Gastrocnemius medialis (tissue), 4 donors: ENCODE measurements around the gene FAM177A1. TPM values are rescaled to one million over a fixed set of nuclear protein-coding genes. Genes with fewer than 3 reads are reported as not detected.

Source experiments
- ATAC-seq, 2 donors: fragments of 150-250 bp; one replicate each; pipeline ENCODE4 v1.9.1; 2016
- DNase-seq, 2 donors: peaks; one replicate each; pipeline ENCODE4 v3.0.0-alpha.2; 2019
- H3K27ac ChIP-seq, 4 donors: fragments of 200-600 bp; sonication (generic); 1 replicate in 1 of 4; 2 replicates in 3 of 4; pipeline ENCODE4 v1.5.1; 2016 to 2018; ENCODE audit warnings: mild to moderate bottlenecking in 2 of 4, moderate library complexity in 1 of 4
- H3K27me3 ChIP-seq, 3 donors: fragments of 200-600 bp; sonication (generic) in 2 of 3; 1 replicate in 1 of 3; 2 replicates in 2 of 3; pipeline versions ENCODE4 v1.5.1 to v1.6.0; 2016 to 2019; ENCODE audit warnings: mild to moderate bottlenecking in 1 of 3, moderate library complexity in 1 of 3
- H3K36me3 ChIP-seq, 2 donors: fragments of 200-600 bp; sonication (generic) in 1 of 2; one replicate each; pipeline ENCODE4 v1.5.1; 2017 to 2018
- H3K4me1 ChIP-seq, 2 donors: fragments of 200-600 bp; sonication (generic) in 1 of 2; one replicate each; pipeline ENCODE4 v1.5.1; 2016 to 2017; ENCODE audit warnings: mild to moderate bottlenecking in 2 of 2
- H3K4me3 ChIP-seq, 4 donors: fragments of 200-600 bp; sonication (generic) in 3 of 4; 1 replicate in 1 of 4; 2 replicates in 3 of 4; pipeline ENCODE4 v1.5.1; 2016 to 2019; ENCODE audit warnings: mild to moderate bottlenecking in 2 of 4
- H3K9me3 ChIP-seq, 3 donors: fragments of 200-600 bp; sonication (generic) in 2 of 3; 1 replicate in 1 of 3; 2 replicates in 2 of 3; pipeline ENCODE4 v1.5.1; 2016 to 2019
- CTCF ChIP-seq, 5 experiments: fragments of 450-650 bp in 3 of 5; fragments of 200-600 bp in 2 of 5; sonication (generic) in 2 of 5; IDR thresholded peaks in 4 of 5; conservative IDR thresholded peaks in 1 of 5; 1 replicate in 4 of 5; 2 replicates in 1 of 5; pipeline ENCODE4 v1.5.1; 2016 to 2019; ENCODE audit warnings: antibody characterized with exemption in 5 of 5, mild to moderate bottlenecking in 3 of 5, moderate library complexity in 3 of 5
- POLR2A ChIP-seq, 2 donors: fragments of 450-650 bp; IDR thresholded peaks; one replicate each; pipeline ENCODE4 v1.6.1; 2017; ENCODE audit warnings: antibody characterized with exemption in 2 of 2, mild to moderate bottlenecking in 2 of 2, moderate library complexity in 2 of 2
- in situ Hi-C, 4 donors: fragments of 200-750 bp; cut with MboI; loops; one replicate each; pipeline versions ENCODE4 v1.15.0 to v1.8.0; 2017; ENCODE audit warnings: low sequenced_read_pairs in 4 of 4
- intact Hi-C: fragments of 100-400 bp; cut with DNase I; formaldehyde crosslinking; loops from one replicate; pipeline ENCODE4 v1.15.1; 2023; ENCODE audit warnings: low total_unique reads
- total RNA-seq, 4 donors: library from RNA; depleted of rRNA; stranded (reverse); fragments of >200 nt; gene quantifications; one replicate each; pipeline versions ENCODE4 v1.1.0 to v1.2.3, GENCODE V29; 2016

FAM177A1 gene
- total RNA-seq, 4 donors from 2014 or later: 13.5 to 35.8 (median 21.8) TPM

- intact Hi-C loops (no loop called here), in situ Hi-C loops (no loop called here)
- H3K36me3 ChIP-seq: peaks cover 0 to 20% of the 10 kb centered on the region in 2 donors
- TF ChIP-seq POLR2A (IDR thresholded peaks at IDR 0.05) (no peak), CTCF (IDR thresholded peaks at IDR 0.05 in 4 of 5, conservative IDR thresholded peaks at IDR 0.05 in 1 of 5) (no peak)
- no peaks in the 10 kb centered on the region for H3K9me3 ChIP-seq
- DNase-seq (no peak), ATAC-seq (no peak)
- no peak overlapping the region for H3K4me3 ChIP-seq
- no peaks in the 10 kb centered on the region for H3K27me3 ChIP-seq
- H3K4me1 ChIP-seq: no peaks in the 10 kb centered on the region
- H3K27ac ChIP-seq: no peak overlapping the region
Measured at GRCh38 chr14:35068238-35069012, 22.4 kb downstream of the FAM177A1 start.

GRCh38 chr14:35072226-35072625 is 26.2 kb downstream of the FAM177A1 start:
- in situ Hi-C loops (no loop called here), intact Hi-C loops (no loop called here)
- Histone ChIP-seq H3K27me3 (no peaks in the 10 kb centered on the region), H3K4me3 (no peak overlapping the region), H3K4me1 (no peaks in the 10 kb centered on the region), H3K36me3 (peaks cover 0 to 23% of the 10 kb centered on the region in 2 donors), H3K9me3 (no peaks in the 10 kb centered on the region), H3K27ac (no peak overlapping the region)
- DNase-seq (no peak), ATAC-seq (no peak)
- TF ChIP-seq CTCF (IDR thresholded peaks at IDR 0.05 in 4 of 5, conservative IDR thresholded peaks at IDR 0.05 in 1 of 5): no peak
- no peak for TF ChIP-seq POLR2A (IDR thresholded peaks at IDR 0.05)

- Histone ChIP-seq H3K27ac (no peak overlapping the region), H3K9me3 (no peaks in the 10 kb centered on the region), H3K36me3 (peaks cover 0 to 32% of the 10 kb centered on the region in 2 donors), H3K4me1 (no peaks in the 10 kb centered on the region), H3K27me3 (no peaks in the 10 kb centered on the region), H3K4me3 (no peak overlapping the region)
- intact Hi-C loops: no loop called here
- in situ Hi-C loops: no loop called here
- ATAC-seq (no peak), DNase-seq (no peak)
- TF ChIP-seq CTCF (IDR thresholded peaks at IDR 0.05 in 4 of 5, conservative IDR thresholded peaks at IDR 0.05 in 1 of 5): no peak
- no peak for TF ChIP-seq POLR2A (IDR thresholded peaks at IDR 0.05)
Measured at GRCh38 chr14:35073486-35073885, 27.4 kb downstream of the FAM177A1 start.

GRCh38 chr14:35078082-35078481 is 32.0 kb downstream of the FAM177A1 start:
- in situ Hi-C loops: no loop called here
- no peaks in the 10 kb centered on the region for H3K9me3 ChIP-seq
- intact Hi-C loops: no loop called here
- no peak overlapping the region for H3K4me3 ChIP-seq
- H3K27ac ChIP-seq: no peak overlapping the region
- peaks cover 0 to 63% of the 10 kb centered on the region in 2 donors for H3K36me3 ChIP-seq
- DNase-seq (no peak), ATAC-seq (no peak)
- H3K27me3 ChIP-seq: no peaks in the 10 kb centered on the region
- no peaks in the 10 kb centered on the region for H3K4me1 ChIP-seq
- no peak for TF ChIP-seq CTCF (IDR thresholded peaks at IDR 0.05 in 4 of 5, conservative IDR thresholded peaks at IDR 0.05 in 1 of 5)
- TF ChIP-seq POLR2A (IDR thresholded peaks at IDR 0.05): no peak
